Measurements from ENCODE around the gene GRAMD1A. TPM values are rescaled to one million over a fixed set of nuclear protein-coding genes. Genes with fewer than 3 reads are reported as not detected.

Gene GRAMD1A
- total RNA-seq, 1 experiment from 2014 or later, result 125 TPM

- no peak overlapping the region for H4K8ac ChIP-seq (replicated peaks; ENCODE audit: insufficient read length, low read depth, low read length)
- TF ChIP-seq, protein P1, sequence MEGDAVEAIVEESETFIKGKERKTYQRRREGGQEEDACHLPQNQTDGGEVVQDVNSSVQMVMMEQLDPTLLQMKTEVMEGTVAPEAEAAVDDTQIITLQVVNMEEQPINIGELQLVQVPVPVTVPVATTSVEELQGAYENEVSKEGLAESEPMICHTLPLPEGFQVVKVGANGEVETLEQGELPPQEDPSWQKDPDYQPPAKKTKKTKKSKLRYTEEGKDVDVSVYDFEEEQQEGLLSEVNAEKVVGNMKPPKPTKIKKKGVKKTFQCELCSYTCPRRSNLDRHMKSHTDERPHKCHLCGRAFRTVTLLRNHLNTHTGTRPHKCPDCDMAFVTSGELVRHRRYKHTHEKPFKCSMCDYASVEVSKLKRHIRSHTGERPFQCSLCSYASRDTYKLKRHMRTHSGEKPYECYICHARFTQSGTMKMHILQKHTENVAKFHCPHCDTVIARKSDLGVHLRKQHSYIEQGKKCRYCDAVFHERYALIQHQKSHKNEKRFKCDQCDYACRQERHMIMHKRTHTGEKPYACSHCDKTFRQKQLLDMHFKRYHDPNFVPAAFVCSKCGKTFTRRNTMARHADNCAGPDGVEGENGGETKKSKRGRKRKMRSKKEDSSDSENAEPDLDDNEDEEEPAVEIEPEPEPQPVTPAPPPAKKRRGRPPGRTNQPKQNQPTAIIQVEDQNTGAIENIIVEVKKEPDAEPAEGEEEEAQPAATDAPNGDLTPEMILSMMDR (conservative IDR thresholded peaks at IDR 0.05), result no peak
- peaks cover 4% of the 10 kb centered on the region for H4K20me1 ChIP-seq (ENCODE audit: control insufficient read depth, insufficient read depth, insufficient read length)
- no peaks in the 10 kb centered on the region for H3K79me2 ChIP-seq (ENCODE audit: insufficient read depth, low read length)
- DNase-seq, result no peak
- H3K9me3 Mint-ChIP-seq, result no peaks in the 10 kb centered on the region
- H2BK12ac ChIP-seq (ENCODE audit: insufficient read length, low read depth, low read length), result no peak overlapping the region
- H3K36me3 Mint-ChIP-seq (ENCODE audit: insufficient read depth in 1 of 3, low read depth in 3 of 3), result no peaks in the 10 kb centered on the region; a peak in 3 of 7 replicates
- no peak overlapping the region for H3K23ac ChIP-seq (ENCODE audit: insufficient read length, low read depth, low read length)
- peaks cover 10% of the 10 kb centered on the region for H3K23me2 ChIP-seq (ENCODE audit: insufficient read length, low read depth, low read length, poor library complexity, severe bottlenecking)
- no peak overlapping the region for H3K56ac ChIP-seq (ENCODE audit: insufficient read length, low read depth, low read length)
- no peak overlapping the region for H2BK120ac ChIP-seq (ENCODE audit: low read depth, low read length, poor library complexity, severe bottlenecking)
- H3K9ac ChIP-seq (ENCODE audit: extremely low read depth, insufficient read length, low read length), result no peak overlapping the region
- no peaks in the 10 kb centered on the region for H3K9me3 ChIP-seq (ENCODE audit: control insufficient read depth, low read depth, low read length)
- H3K18ac ChIP-seq (ENCODE audit: insufficient read length, low read depth, low read length), result no peak overlapping the region
- no peak overlapping the region for H2BK5ac ChIP-seq (ENCODE audit: insufficient read length, low read length)
- no peaks in the 10 kb centered on the region for H3K79me1 ChIP-seq (ENCODE audit: insufficient read depth, low read depth, low read length, poor library complexity, severe bottlenecking)
- no peak overlapping the region for H3K14ac ChIP-seq (ENCODE audit: insufficient read depth, low read length)
- no peak overlapping the region for H2BK15ac ChIP-seq (ENCODE audit: low read depth, low read length)
- H2BK20ac ChIP-seq (ENCODE audit: low read depth, low read length, poor library complexity, severe bottlenecking), result no peak overlapping the region
- peak overlapping the region; percentile 56 to 82 for H3K4me3 Mint-ChIP-seq
- H3K4ac ChIP-seq (ENCODE audit: low read depth, low read length), result no peak overlapping the region
- peaks cover 5% of the 10 kb centered on the region; the same call in 1 of the 2 replicates for H3K4me1 ChIP-seq (ENCODE audit: insufficient read depth, low read length)
- no peak overlapping the region for H3T11ph ChIP-seq (ENCODE audit: low read length)
- H3K27me3 Mint-ChIP-seq (ENCODE audit: low read depth), result peaks cover 2% of the 10 kb centered on the region; the same call in 1 of the 2 replicates
- H3K4me2 ChIP-seq (ENCODE audit: insufficient read depth, insufficient read length, low read length), result peak overlapping the region; percentile 16
- H2AFZ ChIP-seq (ENCODE audit: low read length), result no peak overlapping the region
- WGBS (ENCODE audit: extremely low coverage, insufficient read length, low lambda C conversion rate), result no CpG with 5 or more reads among the region's 14 CpGs
- H2AK5ac ChIP-seq (ENCODE audit: insufficient read length, low read length), result no peak overlapping the region
- H4K91ac ChIP-seq (ENCODE audit: insufficient read length, low read depth, low read length), result no peak overlapping the region
- no peak overlapping the region for H4K5ac ChIP-seq (ENCODE audit: insufficient read length, low read depth, low read length)
- no peak overlapping the region for H3K27ac ChIP-seq (ENCODE audit: insufficient read length, low read depth, low read length)
- peak overlapping the region; percentile 76 to 89 (median 88); a peak in 6 of 7 replicates for H3K27ac Mint-ChIP-seq
- H3K27me3 ChIP-seq (ENCODE audit: insufficient read depth, low read length), result no peaks in the 10 kb centered on the region
- H3K4me1 Mint-ChIP-seq, result peaks cover 39 to 54% of the 10 kb centered on the region in 2 experiments
Measured at GRCh38 chr19:35042056-35042730, 42.1 kb downstream of the GRAMD1A start.
